ENCODE results near the gene PHF12.

- TF ChIP-seq CTCF (conservative IDR thresholded peaks at IDR 0.05; ENCODE audit: low read depth, low read length) (no peak), BHLHE40 (IDR thresholded peaks at IDR 0.05; ENCODE audit: low read depth, low read length) (no peak), SMC3 (IDR thresholded peaks at IDR 0.05; ENCODE audit: low read depth, low read length) (no peak), RFX5 (IDR thresholded peaks at IDR 0.05; ENCODE audit: low read depth, low read length) (no peak), MXI1 (IDR thresholded peaks at IDR 0.05; ENCODE audit: borderline replicate concordance, low read depth, low read length) (no peak), RCOR1 (IDR thresholded peaks at IDR 0.05; ENCODE audit: insufficient replicate concordance, low read length) (no peak), POLR2A (IDR thresholded peaks at IDR 0.05; ENCODE audit: low read depth, low read length) (no peak), USF2 (IDR thresholded peaks at IDR 0.05; ENCODE audit: low read depth, low read length) (no peak), FOS (IDR thresholded peaks at IDR 0.05; ENCODE audit: low read depth, low read length) (no peak), RAD21 (IDR thresholded peaks at IDR 0.05; ENCODE audit: low read length) (no peak), NFE2L2 (IDR thresholded peaks at IDR 0.05; ENCODE audit: low read depth, low read length) (no peak), MAZ (IDR thresholded peaks at IDR 0.05; ENCODE audit: borderline replicate concordance, low read depth, low read length) (no peak), CEBPB (IDR thresholded peaks at IDR 0.05; ENCODE audit: low read depth, low read length) (no peak)
Measured at GRCh38 chr17:28906706-28907438, 44.4 kb downstream of the PHF12 start.
